Loucy (cell line): ENCODE measurements around the gene SLC36A2.

Experiments used
- EZH2phosphoT487 ChIP-seq: fragments of 200-600 bp; IDR thresholded peaks from 2 replicates; pipeline ENCODE4 v1.6.1; 2018; ENCODE audit warnings: antibody characterized with exemption, mild to moderate bottlenecking, moderate library complexity, borderline replicate concordance
- TF ChIP-seq, protein P1 (sequence below): fragments of 200-600 bp; sonication (generic); conservative IDR thresholded peaks from 2 replicates; pipeline ENCODE4 v1.5.1; 2014; ENCODE audit warnings: mild to moderate bottlenecking, antibody characterized with exemption, low read length

GRCh38 chr5:151278845-151279244, 68.5 kb downstream of the SLC36A2 start:
- TF ChIP-seq, protein P1, sequence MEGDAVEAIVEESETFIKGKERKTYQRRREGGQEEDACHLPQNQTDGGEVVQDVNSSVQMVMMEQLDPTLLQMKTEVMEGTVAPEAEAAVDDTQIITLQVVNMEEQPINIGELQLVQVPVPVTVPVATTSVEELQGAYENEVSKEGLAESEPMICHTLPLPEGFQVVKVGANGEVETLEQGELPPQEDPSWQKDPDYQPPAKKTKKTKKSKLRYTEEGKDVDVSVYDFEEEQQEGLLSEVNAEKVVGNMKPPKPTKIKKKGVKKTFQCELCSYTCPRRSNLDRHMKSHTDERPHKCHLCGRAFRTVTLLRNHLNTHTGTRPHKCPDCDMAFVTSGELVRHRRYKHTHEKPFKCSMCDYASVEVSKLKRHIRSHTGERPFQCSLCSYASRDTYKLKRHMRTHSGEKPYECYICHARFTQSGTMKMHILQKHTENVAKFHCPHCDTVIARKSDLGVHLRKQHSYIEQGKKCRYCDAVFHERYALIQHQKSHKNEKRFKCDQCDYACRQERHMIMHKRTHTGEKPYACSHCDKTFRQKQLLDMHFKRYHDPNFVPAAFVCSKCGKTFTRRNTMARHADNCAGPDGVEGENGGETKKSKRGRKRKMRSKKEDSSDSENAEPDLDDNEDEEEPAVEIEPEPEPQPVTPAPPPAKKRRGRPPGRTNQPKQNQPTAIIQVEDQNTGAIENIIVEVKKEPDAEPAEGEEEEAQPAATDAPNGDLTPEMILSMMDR, result no peak
- no peak for TF ChIP-seq EZH2phosphoT487
